Fibroblast of lung (primary cell): ENCODE results near the gene TEK. TPM values are rescaled to one million over a fixed set of nuclear protein-coding genes. Genes with fewer than 3 reads are reported as not detected.
A peak's percentile ranks its signal among the peaks of the same experiment; 100 is the strongest.

Source experiments
- DNase-seq, 2 donors: peaks; one replicate each; pipeline versions ENCODE4 v3.0.0 to v3.0.0-alpha.2; 2010; ENCODE audit warnings: low read depth in 2 of 2
- H2AFZ ChIP-seq: 2 replicates; pipeline ENCODE4 v1.5.1; 2012; ENCODE audit warnings: low read length, control low read depth, inconsistent platforms
- H3K27ac ChIP-seq: 2 replicates; pipeline ENCODE4 v1.5.1; 2011; ENCODE audit warnings: low read length, control low read depth; ENCODE audit not compliant: insufficient read depth
- H3K27me3 ChIP-seq: 2 replicates; pipeline ENCODE4 v1.5.1; 2011; ENCODE audit warnings: mild to moderate bottlenecking, low read length; ENCODE audit not compliant: control insufficient read depth, insufficient read depth
- H3K36me3 ChIP-seq: 2 replicates; pipeline ENCODE4 v1.5.1; 2011; ENCODE audit warnings: low read length; ENCODE audit not compliant: control insufficient read depth, insufficient read depth
- H3K4me1 ChIP-seq: 2 replicates; pipeline ENCODE4 v1.5.1; 2011; ENCODE audit warnings: low read length; ENCODE audit not compliant: control insufficient read depth, insufficient read depth; ENCODE audit errors: extremely low read depth
- H3K4me2 ChIP-seq: 2 replicates; pipeline ENCODE4 v1.5.1; 2011; ENCODE audit warnings: low read length, control low read depth; ENCODE audit not compliant: insufficient read depth; ENCODE audit errors: extremely low read depth
- H3K4me3 ChIP-seq, 4 experiments: fragments of 200-600 bp in 1 of 4; sonication (generic) in 1 of 4; replicated peaks in 1 of 4; 2 replicates each; pipeline ENCODE4 v1.5.1; 2011 to 2016; ENCODE audit warnings: low read length in 4 of 4, low read depth in 3 of 4, mild to moderate bottlenecking in 3 of 4, control low read depth in 2 of 4, inconsistent platforms in 1 of 4, mixed read lengths in 1 of 4; ENCODE audit not compliant: insufficient read depth in 1 of 4; ENCODE audit errors: control extremely low read depth in 1 of 4
- H3K79me2 ChIP-seq: 2 replicates; pipeline ENCODE4 v1.5.1; 2012; ENCODE audit warnings: mild to moderate bottlenecking, low read length, inconsistent platforms; ENCODE audit not compliant: control insufficient read depth, insufficient read depth
- H3K9ac ChIP-seq: 2 replicates; pipeline ENCODE4 v1.5.1; 2011; ENCODE audit warnings: mild to moderate bottlenecking, low read length, control low read depth; ENCODE audit not compliant: insufficient read depth
- H3K9me3 ChIP-seq: 2 replicates; pipeline ENCODE4 v1.5.1; 2012; ENCODE audit warnings: low read depth, low read length; ENCODE audit not compliant: control insufficient read depth, insufficient read depth
- H4K20me1 ChIP-seq: 2 replicates; pipeline ENCODE4 v1.5.1; 2011; ENCODE audit warnings: low read length; ENCODE audit not compliant: control insufficient read depth, insufficient read depth; ENCODE audit errors: extremely low read depth
- CTCF ChIP-seq, 2 donors: IDR thresholded peaks in 1 of 2; conservative IDR thresholded peaks in 1 of 2; 1 replicate in 1 of 2; 2 replicates in 1 of 2; pipeline ENCODE4 v1.5.1; 2011 to 2012; ENCODE audit warnings: low read length in 2 of 2, control low read depth in 1 of 2, inconsistent platforms in 1 of 2, low read depth in 1 of 2, mild to moderate bottlenecking in 1 of 2
- EZH2 ChIP-seq: IDR thresholded peaks from 2 replicates; pipeline ENCODE4 v1.5.1; 2012; ENCODE audit warnings: low read length, control low read depth, mild to moderate bottlenecking; ENCODE audit errors: missing control alignments
- polyA plus RNA-seq, 2 donors: library from polyadenylated mRNA; depleted of rRNA in 1 of 2; stranded (reverse) in 1 of 2; unstranded in 1 of 2; fragments of >200 nt; gene quantifications; 2 replicates each; pipeline ENCODE4 v1.2.1, GENCODE V29; 2011 to 2012; ENCODE audit warnings: missing spikeins in 1 of 2
- total RNA-seq: library from RNA; depleted of rRNA; stranded (reverse); fragments of >200 nt; gene quantifications from 2 replicates; pipeline ENCODE4 v1.2.1, GENCODE V29; 2014

TEK gene
- total and polyA plus RNA-seq, 2 donors (not counting 1 experiment from before 2014, with no cell fraction given), result 0.77 to 1.8 TPM

GRCh38 chr9:27203783-27204182 is 94.8 kb downstream of the TEK start:
- no peaks in the 10 kb centered on the region for H3K79me2 ChIP-seq
- H3K9me3 ChIP-seq, result no peaks in the 10 kb centered on the region
- no peak overlapping the region for H3K27ac ChIP-seq
- no peak overlapping the region for H3K4me2 ChIP-seq
- no peaks in the 10 kb centered on the region for H4K20me1 ChIP-seq
- H3K27me3 ChIP-seq, result no peaks in the 10 kb centered on the region
- no peak overlapping the region for H3K4me3 ChIP-seq
- H3K4me1 ChIP-seq, result no peaks in the 10 kb centered on the region
- H3K9ac ChIP-seq, result no peak overlapping the region
- no peak overlapping the region for H2AFZ ChIP-seq
- H3K36me3 ChIP-seq, result no peaks in the 10 kb centered on the region
- TF ChIP-seq EZH2 (no peak), CTCF (conservative IDR thresholded peaks at IDR 0.05 in 1 of 2, IDR thresholded peaks at IDR 0.05 in 1 of 2; ENCODE audit: low read depth in 1 of 2, low read length in 2 of 2) (no peak)
- peak in 1 of 2 donors; percentile 47 for DNase-seq

GRCh38 chr9:27204578-27204977 is 95.6 kb downstream of the TEK start:
- Histone ChIP-seq H3K27ac (no peak overlapping the region), H3K9me3 (no peaks in the 10 kb centered on the region), H3K36me3 (no peaks in the 10 kb centered on the region), H4K20me1 (no peaks in the 10 kb centered on the region), H3K79me2 (no peaks in the 10 kb centered on the region), H3K27me3 (no peaks in the 10 kb centered on the region), H3K4me3 (no peak overlapping the region), H3K4me2 (no peak overlapping the region), H2AFZ (no peak overlapping the region), H3K9ac (no peak overlapping the region), H3K4me1 (no peaks in the 10 kb centered on the region)
- peak in 1 of 2 donors; percentile 59 for DNase-seq
- TF ChIP-seq CTCF (conservative IDR thresholded peaks at IDR 0.05 in 1 of 2, IDR thresholded peaks at IDR 0.05 in 1 of 2; ENCODE audit: low read depth in 1 of 2, low read length in 2 of 2) (no peak), EZH2 (no peak)

- H3K27ac ChIP-seq, result no peak overlapping the region
- no peak for DNase-seq
- H3K4me3 ChIP-seq, result no peak overlapping the region
- no peaks in the 10 kb centered on the region for H3K27me3 ChIP-seq
- H3K9ac ChIP-seq, result no peak overlapping the region
- no peaks in the 10 kb centered on the region for H3K4me1 ChIP-seq
- no peak overlapping the region for H3K4me2 ChIP-seq
- TF ChIP-seq EZH2 (no peak), CTCF (conservative IDR thresholded peaks at IDR 0.05 in 1 of 2, IDR thresholded peaks at IDR 0.05 in 1 of 2; ENCODE audit: low read depth in 1 of 2, low read length in 2 of 2) (no peak)
- no peaks in the 10 kb centered on the region for H3K36me3 ChIP-seq
- H4K20me1 ChIP-seq, result no peaks in the 10 kb centered on the region
- no peaks in the 10 kb centered on the region for H3K9me3 ChIP-seq
- no peaks in the 10 kb centered on the region for H3K79me2 ChIP-seq
- H2AFZ ChIP-seq, result no peak overlapping the region
Measured at GRCh38 chr9:27205198-27205597, 96.2 kb downstream of the TEK start.
